CD4-positive, alpha-beta T cell treated with Interleukin-17A for 4 hours (primary cell): ENCODE measurements around the gene SIRPA.

Source experiments
- DNase-seq: peaks from one replicate; pipeline ENCODE4 v3.0.0-alpha.2; 2020; ENCODE audit warnings: mixed read lengths

The SIRPA gene

GRCh38 chr20:1888796-1889463, 6.3 kb upstream of the SIRPA start:
- DNase-seq = no peak

- DNase-seq = no peak
Observed at GRCh38 chr20:1890469-1891262, 4.5 kb upstream of the SIRPA start.

GRCh38 chr20:1891263-1892118, 3.7 kb upstream of the SIRPA start:
- no peak for DNase-seq

GRCh38 chr20:1892119-1892385, 3.2 kb upstream of the SIRPA start:
- no peak for DNase-seq

GRCh38 chr20:1893721-1894470, 1.3 kb upstream of the SIRPA start:
- DNase-seq = no peak

- no peak for DNase-seq
Observed at GRCh38 chr20:1894471-1894950, 696 bp upstream of the SIRPA start.

GRCh38 chr20:1895674-1896483, 672 bp downstream of the SIRPA start:
- no peak for DNase-seq

GRCh38 chr20:1896484-1897258, 1.5 kb downstream of the SIRPA start:
- DNase-seq = no peak

- DNase-seq = no peak
Observed at GRCh38 chr20:1897541-1897940, 2.3 kb downstream of the SIRPA start.

GRCh38 chr20:1897965-1898464, 2.8 kb downstream of the SIRPA start:
- no peak for DNase-seq

GRCh38 chr20:1898482-1899240, 3.5 kb downstream of the SIRPA start:
- no peak for DNase-seq

- DNase-seq = no peak
Observed at GRCh38 chr20:1899241-1899525, 4.0 kb downstream of the SIRPA start.

- DNase-seq = no peak
Observed at GRCh38 chr20:1900321-1900801, 5.2 kb downstream of the SIRPA start.

GRCh38 chr20:1901704-1902103, 6.5 kb downstream of the SIRPA start:
- no peak for DNase-seq

GRCh38 chr20:1902188-1902587, 7.0 kb downstream of the SIRPA start:
- no peak for DNase-seq

GRCh38 chr20:1904135-1904534, 8.9 kb downstream of the SIRPA start:
- DNase-seq = no peak

GRCh38 chr20:1905009-1905408, 9.8 kb downstream of the SIRPA start:
- DNase-seq = no peak

- DNase-seq = no peak
Observed at GRCh38 chr20:1905693-1906092, 10.5 kb downstream of the SIRPA start.

GRCh38 chr20:1906361-1907051, 11.3 kb downstream of the SIRPA start:
- DNase-seq = no peak

GRCh38 chr20:1907586-1907985, 12.4 kb downstream of the SIRPA start:
- DNase-seq = no peak
